Inflammatory macrophage (primary cell): ENCODE results near the gene BCO2.
A peak's percentile ranks its signal among the peaks of the same experiment; 100 is the strongest.

Source experiments
- DNase-seq, 2 donors: peaks; one replicate each; pipeline ENCODE4 v3.0.0-alpha.2; 2020 to 2022

The BCO2 gene

DNA sequence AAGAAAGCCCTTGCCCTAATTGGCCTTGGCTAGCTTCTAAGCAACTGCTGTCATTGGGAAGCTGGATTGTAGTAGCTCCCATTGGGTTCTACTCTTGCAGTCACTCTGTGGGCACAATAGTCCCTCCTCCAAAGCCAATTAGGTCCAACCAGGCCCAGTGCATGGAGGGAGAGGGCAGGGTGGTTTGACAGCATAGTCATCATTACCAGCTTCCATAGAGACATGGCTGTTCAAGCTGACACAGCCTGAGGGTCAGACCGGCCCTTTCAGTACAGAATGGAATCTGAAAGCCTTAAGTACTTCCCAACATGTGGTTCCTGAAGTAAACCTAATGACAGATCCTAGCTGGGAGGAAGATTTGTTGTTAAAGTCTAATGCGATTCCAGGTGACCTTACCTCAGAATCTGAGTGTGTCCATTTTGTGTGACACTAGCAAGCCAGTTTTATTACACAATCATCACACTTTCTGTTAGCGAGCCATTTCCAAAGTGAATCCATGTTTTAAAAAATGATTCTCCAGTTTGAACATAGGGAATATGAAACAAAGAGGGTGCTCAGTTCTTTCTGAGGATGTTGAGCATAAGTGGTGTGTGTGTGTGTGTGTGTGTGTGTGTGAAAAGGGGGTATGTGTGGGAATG is 78.4 kb downstream of the BCO2 start:
- DNase-seq, result no peak

- DNase-seq, result peak in 1 of 2 donors; percentile 14
Observed at GRCh38 chr11:112255067-112255720, 79.9 kb downstream of the BCO2 start.

DNA sequence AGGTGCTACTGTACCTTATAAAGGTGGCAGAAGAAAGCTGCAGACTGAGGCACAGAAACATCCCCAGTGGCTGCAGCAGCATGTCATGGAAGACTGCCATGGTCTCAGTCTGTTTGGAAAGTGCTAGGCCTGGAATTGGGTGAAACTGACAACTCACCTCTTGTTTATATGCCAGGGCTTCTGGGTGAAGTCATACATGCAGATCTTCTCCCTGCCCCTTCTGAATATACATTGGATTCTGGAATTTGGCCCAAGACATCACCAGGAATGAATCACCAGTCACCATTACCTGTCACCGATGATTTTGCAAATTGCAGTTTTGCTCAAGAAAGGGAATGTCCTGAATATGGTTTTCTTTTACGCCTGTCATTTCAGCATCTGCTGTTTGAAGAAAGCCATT is 85.2 kb downstream of the BCO2 start, which contains the start of gene PLET1:
Gene PLET1, minus strand, starts transcription at position 371 of the 400 bp plus-strand sequence. Its CDS starts 271 bp downstream, at position 100.
- DNase-seq, result no peak

DNA sequence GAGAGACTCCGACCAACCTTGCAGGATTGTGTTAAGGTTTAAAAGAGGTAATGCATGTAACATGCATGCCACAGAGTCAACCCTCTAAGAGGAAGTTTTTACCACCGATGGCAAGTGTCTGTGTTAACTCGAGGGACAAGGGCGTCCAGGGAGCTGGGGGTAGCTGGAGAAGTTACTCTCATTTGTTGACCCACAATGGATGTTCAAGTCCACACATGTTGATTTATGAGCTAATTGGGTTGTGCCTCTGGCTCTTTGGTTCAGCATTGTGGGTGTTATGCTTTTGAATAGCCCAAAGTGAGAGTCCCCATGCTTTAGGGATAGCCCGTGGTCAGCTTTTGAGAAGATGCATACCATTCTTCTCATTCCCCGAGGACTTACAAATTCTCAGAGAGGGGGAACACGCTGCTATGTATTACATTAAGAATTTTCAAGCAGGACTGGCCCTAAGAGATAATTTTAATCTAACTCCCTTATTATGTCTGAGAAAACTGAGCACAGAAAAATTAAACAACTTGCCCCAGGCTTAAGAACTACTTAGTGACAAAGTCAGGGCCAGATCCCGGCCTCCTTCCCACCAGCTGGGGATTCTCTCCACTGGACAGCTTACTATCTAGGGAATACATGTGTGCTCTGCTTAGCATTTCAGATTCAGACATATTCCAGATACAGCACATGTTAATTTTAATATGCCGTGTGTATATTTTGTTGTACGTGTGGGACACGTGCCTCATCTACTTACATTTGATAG is 90.5 kb downstream of the BCO2 start:
- DNase-seq, result no peak

DNA sequence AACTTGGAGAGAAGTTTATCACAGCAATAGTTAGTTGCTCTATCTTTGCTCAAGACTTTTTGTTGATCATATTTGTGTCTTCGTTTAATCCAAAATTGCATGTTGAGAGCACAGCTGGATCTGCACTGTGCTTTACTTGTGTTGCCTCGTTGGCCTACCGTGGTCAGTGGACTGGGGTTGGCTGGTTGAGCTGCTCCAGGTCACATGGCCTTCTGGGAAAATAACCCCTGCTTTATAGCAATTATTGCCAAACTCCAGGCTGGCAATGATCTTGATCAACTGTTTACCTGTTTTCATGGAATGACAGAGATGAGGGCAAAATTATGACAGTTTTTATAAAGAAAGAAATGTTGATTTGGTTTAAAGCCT is 91.1 kb downstream of the BCO2 start:
- DNase-seq, result no peak

GRCh38 chr11:112267188-112267591 is 91.9 kb downstream of the BCO2 start:
- no peak for DNase-seq

DNA sequence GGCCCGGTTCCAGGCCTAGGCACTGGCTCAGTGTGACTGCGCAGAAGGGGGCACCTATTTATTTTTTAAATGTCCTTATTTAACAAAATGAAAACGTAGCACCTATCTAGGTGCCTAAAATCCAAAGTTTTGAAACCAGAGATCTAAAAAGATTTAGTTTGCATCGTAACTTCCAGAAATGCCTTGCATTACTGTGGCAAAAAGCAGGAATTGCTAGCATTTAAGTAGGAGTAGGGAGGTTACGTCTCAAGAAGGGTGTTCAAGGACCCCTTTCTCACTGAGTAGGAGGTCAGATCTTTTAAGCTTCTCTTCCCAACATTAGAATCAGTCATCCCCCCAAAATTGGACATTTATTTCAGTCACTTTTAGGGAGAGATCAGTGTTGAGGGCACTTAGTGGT is 93.1 kb downstream of the BCO2 start:
- DNase-seq, result no peak
